ENCODE measurements around the gene MYBBP1A.

MYBBP1A gene

DNA sequence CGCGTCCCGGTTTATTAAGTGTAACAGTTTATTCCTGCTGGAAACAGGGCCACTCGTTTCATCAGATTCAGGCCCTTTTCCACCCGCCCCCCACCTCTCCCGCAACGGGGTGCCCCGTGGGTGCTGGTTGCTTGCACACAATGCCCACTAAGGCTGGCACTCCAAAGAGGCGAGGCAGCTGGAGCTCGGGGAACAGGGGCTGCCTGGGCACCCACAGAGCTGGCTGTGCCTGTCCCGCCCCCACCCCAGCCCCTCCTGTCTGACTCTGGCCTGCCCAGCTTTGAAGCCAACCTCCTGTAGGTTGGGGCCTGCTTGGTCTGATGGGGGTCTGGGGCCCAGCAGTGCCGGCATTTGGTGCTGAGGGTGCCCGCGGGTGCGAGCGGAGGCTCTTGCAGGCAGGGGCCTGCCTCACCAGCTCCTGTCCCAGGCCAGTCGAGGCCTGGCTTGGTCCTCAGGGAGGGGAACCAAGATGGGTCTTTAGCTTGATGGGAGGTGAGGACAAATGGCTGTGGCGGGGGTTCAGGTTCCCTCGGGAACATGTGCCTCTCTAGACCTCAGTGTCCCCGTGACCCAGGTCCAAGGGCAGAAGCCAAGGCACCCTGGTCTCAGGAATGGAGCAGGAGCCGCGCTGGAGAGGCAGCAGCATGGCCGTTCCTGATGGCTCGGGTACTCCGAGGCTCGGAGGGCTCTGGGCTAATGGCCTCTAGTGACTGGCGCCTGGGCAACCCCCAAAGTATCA, 20.1 kb downstream of the MYBBP1A start:
- no peak for DNase-seq

DNA sequence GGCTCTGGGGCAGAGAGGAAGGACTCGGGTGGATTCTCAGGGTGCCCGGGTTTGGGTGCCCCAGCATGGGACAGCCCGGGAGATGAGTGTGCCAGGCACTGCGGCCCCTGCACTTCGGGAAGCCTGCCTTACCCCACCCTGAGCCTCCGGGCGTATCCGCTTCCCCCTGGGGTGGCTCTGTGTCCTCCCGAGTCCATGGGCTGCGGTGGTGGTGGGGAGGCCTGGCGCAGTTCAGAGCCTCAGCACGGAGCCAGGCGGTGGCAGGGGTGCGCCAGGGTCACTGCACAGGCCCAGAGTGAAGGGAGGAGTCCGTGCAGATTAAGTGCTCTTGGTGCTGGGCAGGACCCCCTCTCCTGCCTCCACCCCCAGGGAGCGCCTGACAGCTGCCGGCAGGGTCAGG, 20.7 kb downstream of the MYBBP1A start:
- DNase-seq: no peak

DNA sequence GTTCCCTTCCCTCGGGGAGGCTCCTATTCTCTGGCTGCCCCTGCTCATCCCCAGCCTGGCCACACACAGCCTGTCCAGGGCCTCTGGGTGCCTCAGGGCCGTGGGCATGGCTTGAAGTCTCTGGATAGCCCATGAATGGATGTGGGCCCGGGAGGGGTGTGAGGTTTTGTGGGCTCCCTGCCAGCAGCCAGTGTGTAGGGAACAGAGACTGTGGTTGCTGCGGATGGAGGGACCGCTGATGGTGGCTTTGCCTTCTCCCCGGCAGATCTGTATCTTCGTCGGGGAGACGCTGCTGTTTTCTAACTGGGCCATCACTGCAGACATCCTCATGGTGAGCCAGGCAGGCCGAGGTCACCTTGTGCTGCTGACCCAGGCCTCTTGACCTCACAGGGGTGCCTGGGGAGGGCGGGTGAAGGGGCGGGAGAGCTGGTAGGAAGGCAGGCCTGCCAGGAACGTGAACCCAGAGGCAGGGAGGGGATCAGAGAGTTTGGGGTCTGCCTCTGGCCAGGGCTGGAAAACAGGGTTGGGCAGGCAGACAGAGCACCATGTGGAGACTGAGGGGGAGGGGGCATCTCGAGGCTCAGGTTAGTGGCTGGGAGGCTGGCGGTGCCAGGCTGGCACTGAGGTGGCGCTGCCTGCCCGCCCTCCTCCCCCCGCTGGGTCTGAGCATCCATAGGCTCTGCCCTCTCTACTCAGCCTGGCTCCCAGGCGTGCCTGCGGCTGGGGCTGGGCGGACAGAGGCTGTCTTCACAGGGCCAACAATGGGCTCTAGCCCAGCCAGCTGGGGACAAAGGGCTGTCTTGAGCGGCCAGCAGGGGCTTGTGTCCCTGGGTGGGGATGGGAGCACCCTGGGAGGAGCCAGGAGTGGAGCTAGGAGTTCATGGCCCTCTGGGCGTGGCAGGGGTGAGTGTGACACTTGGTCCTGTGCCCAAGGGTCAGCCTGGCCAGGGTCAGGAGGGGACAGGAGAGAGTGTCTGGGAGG, 21.4 kb downstream of the MYBBP1A start:
- DNase-seq: no peak

DNA sequence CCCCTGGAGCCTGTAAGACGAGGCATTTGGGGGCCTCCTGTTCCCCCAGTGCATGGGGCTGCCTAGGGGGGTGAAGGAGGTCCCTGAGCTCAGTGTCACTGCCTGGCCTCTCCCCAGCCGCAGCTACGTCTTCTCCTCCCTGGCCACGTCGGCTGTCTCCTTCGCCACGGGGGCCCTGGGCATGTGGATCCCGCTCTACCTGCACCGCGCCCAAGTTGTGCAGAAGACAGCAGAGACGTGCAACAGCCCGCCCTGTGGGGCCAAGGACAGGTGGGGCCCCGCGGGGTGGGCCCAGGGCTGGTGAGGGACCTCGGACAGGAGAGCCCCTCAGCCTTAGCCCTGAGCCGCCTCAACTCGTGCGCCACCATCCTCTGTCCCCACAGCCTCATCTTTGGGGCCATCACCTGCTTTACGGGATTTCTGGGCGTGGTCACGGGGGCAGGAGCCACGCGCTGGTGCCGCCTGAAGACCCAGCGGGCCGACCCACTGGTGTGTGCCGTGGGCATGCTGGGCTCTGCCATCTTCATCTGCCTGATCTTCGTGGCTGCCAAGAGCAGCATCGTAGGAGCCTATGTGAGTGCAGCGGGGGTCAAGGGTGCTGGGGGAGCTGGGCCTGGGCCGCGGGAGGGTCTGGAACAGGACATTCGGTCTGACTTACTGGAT, 22.2 kb downstream of the MYBBP1A start:
- no peak for DNase-seq

- no peak for DNase-seq
Measured at GRCh38 chr17:4531988-4532736, 23.0 kb downstream of the MYBBP1A start.

- DNase-seq: peak; percentile 11
Measured at GRCh38 chr17:4530799-4531730, 24.1 kb downstream of the MYBBP1A start.

GRCh38 chr17:4529533-4530152, 25.5 kb downstream of the MYBBP1A start:
- no peak for DNase-seq

GRCh38 chr17:4527566-4528125, 27.5 kb downstream of the MYBBP1A start:
- no peak for DNase-seq

DNA sequence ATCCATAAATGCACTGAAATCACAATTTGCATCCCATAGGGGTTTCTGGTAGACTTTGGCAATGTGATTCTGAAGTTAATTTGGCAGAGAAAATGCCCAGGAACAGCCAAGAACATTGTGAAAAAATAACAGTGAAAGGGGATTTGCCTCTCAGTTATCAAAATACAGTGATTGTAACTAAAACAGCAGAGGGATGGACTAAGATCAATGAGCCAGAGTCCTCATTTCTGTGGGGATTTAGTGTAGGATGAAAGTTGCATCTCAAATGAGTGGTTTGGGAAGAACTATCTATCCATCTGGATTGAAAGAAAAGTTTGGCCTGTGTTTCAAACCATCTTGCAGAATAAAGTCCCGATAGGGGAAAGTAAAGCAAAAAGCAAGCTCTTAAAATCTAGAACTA, 28.1 kb downstream of the MYBBP1A start:
- no peak for DNase-seq

DNA sequence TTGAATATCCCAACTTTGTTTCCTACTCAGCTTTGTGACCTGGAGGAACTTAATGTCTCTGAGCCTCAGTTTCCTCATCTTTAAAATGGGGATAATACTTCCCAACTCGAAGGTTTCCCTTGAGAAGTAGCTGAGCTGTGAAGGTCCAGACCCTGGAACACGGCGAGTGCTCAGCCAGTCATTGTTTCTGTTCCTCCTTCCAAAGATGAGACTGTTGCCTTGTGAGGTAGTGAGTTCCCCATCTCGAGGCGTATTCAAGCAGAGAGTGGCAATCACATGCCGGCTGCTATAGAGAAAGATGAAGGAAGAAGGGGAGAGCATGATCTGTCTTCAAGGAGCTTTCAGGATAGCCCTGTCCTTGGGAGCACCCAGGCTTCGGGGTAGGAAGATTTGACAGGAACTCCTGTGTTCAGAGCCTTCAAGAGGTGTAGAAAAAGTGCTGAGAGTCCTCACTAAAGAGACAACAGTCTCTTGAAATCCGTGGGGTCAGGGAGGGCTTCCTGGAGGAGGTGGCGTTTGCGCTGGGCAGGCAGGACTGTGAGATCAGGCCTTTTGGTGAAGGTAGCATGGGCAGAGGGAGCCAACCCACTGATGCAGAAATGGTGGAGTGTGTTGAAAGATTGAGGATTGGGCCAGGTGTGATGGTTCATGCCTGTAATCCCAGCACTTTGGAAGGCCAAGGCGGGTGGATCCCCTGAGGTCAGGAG, 29.3 kb downstream of the MYBBP1A start:
- DNase-seq: no peak

- no peak for DNase-seq
Measured at GRCh38 chr17:4523946-4524345, 31.2 kb downstream of the MYBBP1A start.

DNA sequence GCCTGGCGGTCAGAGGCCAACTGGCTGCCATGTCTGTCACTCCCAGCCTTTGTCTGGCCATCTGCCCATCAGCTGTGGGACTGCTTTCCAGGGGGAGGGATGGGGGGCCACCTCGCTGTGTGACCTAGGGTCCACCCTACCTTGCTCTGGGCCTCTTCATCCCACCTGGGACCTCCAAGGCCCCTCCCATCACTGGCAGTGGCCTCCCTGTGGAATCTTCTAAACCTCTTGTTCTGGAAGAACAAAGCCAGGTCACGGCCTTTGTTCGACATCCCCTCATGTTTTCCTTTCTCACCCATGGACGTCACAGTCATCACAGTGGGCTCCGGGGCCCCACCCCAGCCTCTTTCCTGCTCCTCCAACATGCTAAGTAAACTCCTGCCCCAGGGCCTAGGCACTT, 32.5 kb downstream of the MYBBP1A start:
- DNase-seq: no peak

GRCh38 chr17:4520894-4521600, 34.1 kb downstream of the MYBBP1A start:
- peak; percentile 27 for DNase-seq

- no peak for DNase-seq
Measured at GRCh38 chr17:4520060-4520893, 34.9 kb downstream of the MYBBP1A start.

DNA sequence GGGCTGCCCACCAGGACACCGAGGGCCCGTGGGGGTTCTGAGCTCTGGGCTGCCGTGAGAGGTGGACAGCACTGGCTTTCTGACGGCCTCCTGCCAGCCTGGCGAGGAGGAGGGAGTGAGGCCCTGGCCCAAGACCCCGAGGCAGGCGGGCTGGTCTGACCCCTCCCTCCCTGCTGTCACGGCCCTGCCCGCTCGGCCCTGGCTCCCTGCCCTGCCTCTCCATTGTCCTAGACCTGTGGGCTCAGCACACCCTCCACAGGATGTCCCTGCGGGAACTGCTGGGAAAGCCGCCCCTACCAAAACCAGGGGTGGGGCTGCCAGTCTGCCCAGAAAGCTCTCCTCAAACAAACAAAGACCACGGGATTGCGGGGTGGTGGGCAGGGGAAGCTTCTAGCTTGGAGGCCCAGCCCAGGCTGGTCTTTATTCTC, 35.8 kb downstream of the MYBBP1A start:
- no peak for DNase-seq

DNA sequence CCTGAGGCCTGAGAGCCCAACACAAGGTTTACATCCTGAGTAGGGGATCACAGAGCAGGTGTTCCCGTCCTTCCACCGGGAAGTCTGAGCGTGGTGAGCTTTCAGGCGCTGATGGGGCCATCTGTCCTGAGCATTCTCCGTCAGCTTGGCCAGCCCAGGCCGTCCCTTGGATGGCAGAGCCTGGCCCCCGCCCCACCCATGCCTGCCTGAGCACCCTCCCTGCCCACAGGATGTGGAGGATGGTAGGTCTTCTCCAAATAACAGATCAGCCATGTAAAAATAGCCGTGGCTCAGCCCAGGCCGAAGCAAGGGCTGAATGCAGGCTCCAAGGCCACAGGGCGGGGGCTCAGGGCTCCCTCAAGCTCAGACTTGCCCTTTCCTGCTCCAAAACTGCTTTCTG, 36.3 kb downstream of the MYBBP1A start:
- DNase-seq: no peak

DNA sequence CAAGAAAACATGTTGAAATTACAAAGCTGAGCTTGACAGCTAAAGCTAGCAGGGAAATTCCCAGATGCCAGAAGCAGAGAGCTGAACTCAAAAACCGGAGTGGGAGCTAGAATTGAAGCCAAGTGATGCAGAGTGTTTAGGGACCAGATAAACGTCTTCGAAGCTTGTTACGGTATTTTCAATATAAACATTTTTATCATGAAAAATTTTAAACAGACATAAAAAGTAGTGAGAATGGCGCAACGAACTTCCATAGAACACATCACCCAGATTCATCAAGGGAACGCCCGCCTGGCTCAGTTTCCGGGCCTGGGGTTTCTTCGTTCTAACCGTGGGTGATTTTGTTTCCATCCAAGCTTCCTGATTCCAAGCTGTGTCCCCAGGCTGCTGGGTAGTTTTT, 38.4 kb downstream of the MYBBP1A start:
- no peak for DNase-seq

- no peak for DNase-seq
Measured at GRCh38 chr17:4515501-4515900, 39.7 kb downstream of the MYBBP1A start.

Data from fibroblast of skin of right quadriceps (primary cell).